Measurements from ENCODE around the gene WDR87. TPM values are rescaled to one million over a fixed set of nuclear protein-coding genes. Genes with fewer than 3 reads are reported as not detected.

The WDR87 gene
- total and polyA plus RNA-seq, 10 of the 15 experiments (the other 5 are each of a cell fraction or from before 2014, with no cell fraction given) = not detected

DNA sequence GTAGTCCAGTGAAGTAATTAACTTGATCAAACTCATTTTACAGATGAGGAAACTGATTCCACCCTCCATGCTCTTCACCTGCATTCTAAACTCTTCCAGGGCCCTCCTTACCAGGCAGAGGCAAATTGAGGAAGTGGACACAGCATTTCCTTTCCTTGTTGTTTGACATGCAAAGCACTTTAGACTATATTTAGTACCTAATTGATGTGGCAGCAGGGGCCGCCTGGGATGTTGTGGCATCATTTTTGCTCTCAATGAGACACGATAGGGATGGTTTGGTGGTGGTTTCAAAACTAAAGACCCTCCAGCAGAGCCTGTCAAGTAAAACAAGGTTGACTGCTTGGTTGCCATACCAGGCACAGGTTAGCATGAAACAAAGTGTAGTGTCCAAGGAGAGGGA lies 8.5 kb upstream of the WDR87 start (continued):
- peak; percentile 68 for TF ChIP-seq DPF2 (IDR thresholded peaks at IDR 0.05)
- no peak for TF ChIP-seq PBX3 (IDR thresholded peaks at IDR 0.05; ENCODE audit: insufficient replicate concordance, low read depth, low read length)
- no peak for TF ChIP-seq ZNF207 (IDR thresholded peaks at IDR 0.05; ENCODE audit: borderline replicate concordance)
- TF ChIP-seq ZBED1 (IDR thresholded peaks at IDR 0.05; ENCODE audit: borderline replicate concordance) = peak; percentile 32; the same call in 1 of the 2 replicates
- TF ChIP-seq NFXL1 (IDR thresholded peaks at IDR 0.05; ENCODE audit: borderline replicate concordance) = no peak
- no peak for TF ChIP-seq HCFC1 (IDR thresholded peaks at IDR 0.05; ENCODE audit: low read length)
- TF ChIP-seq, protein P1, sequence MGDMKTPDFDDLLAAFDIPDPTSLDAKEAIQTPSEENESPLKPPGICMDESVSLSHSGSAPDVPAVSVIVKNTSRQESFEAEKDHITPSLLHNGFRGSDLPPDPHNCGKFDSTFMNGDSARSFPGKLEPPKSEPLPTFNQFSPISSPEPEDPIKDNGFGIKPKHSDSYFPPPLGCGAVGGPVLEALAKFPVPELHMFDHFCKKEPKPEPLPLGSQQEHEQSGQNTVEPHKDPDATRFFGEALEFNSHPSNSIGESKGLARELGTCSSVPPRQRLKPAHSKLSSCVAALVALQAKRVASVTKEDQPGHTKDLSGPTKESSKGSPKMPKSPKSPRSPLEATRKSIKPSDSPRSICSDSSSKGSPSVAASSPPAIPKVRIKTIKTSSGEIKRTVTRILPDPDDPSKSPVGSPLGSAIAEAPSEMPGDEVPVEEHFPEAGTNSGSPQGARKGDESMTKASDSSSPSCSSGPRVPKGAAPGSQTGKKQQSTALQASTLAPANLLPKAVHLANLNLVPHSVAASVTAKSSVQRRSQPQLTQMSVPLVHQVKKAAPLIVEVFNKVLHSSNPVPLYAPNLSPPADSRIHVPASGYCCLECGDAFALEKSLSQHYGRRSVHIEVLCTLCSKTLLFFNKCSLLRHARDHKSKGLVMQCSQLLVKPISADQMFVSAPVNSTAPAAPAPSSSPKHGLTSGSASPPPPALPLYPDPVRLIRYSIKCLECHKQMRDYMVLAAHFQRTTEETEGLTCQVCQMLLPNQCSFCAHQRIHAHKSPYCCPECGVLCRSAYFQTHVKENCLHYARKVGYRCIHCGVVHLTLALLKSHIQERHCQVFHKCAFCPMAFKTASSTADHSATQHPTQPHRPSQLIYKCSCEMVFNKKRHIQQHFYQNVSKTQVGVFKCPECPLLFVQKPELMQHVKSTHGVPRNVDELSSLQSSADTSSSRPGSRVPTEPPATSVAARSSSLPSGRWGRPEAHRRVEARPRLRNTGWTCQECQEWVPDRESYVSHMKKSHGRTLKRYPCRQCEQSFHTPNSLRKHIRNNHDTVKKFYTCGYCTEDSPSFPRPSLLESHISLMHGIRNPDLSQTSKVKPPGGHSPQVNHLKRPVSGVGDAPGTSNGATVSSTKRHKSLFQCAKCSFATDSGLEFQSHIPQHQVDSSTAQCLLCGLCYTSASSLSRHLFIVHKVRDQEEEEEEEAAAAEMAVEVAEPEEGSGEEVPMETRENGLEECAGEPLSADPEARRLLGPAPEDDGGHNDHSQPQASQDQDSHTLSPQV (IDR thresholded peaks at IDR 0.05) = no peak
- TF ChIP-seq ATF7 (IDR thresholded peaks at IDR 0.05; ENCODE audit: low read depth) = peak; percentile 43; the same call in 1 of the 2 replicates
- TF ChIP-seq PAX8 (IDR thresholded peaks at IDR 0.05) = no peak
- TF ChIP-seq IRF3 (IDR thresholded peaks at IDR 0.05) = no peak
- TF ChIP-seq MTA2 (IDR thresholded peaks at IDR 0.05; ENCODE audit: low read depth) = peak; percentile 75
- TF ChIP-seq CBX3 (IDR thresholded peaks at IDR 0.05; ENCODE audit: borderline replicate concordance, low read depth) = no peak
- no peak for TF ChIP-seq TARDBP (IDR thresholded peaks at IDR 0.05; ENCODE audit: borderline replicate concordance)
- TF ChIP-seq MEF2A (IDR thresholded peaks at IDR 0.05; ENCODE audit: insufficient read depth, low read depth, low read length) = peak; percentile 92
- TF ChIP-seq CBX5 (IDR thresholded peaks at IDR 0.05; ENCODE audit: low read depth) = no peak
- no peak for TF ChIP-seq KDM1A (IDR thresholded peaks at IDR 0.05; ENCODE audit: borderline replicate concordance)
- peak; percentile 93 for TF ChIP-seq IKZF1 (conservative IDR thresholded peaks at IDR 0.05)
- TF ChIP-seq FOXK2 (IDR thresholded peaks at IDR 0.05) = no peak
